ENCODE data around the gene C1QTNF12.

C1QTNF12 gene

DNA sequence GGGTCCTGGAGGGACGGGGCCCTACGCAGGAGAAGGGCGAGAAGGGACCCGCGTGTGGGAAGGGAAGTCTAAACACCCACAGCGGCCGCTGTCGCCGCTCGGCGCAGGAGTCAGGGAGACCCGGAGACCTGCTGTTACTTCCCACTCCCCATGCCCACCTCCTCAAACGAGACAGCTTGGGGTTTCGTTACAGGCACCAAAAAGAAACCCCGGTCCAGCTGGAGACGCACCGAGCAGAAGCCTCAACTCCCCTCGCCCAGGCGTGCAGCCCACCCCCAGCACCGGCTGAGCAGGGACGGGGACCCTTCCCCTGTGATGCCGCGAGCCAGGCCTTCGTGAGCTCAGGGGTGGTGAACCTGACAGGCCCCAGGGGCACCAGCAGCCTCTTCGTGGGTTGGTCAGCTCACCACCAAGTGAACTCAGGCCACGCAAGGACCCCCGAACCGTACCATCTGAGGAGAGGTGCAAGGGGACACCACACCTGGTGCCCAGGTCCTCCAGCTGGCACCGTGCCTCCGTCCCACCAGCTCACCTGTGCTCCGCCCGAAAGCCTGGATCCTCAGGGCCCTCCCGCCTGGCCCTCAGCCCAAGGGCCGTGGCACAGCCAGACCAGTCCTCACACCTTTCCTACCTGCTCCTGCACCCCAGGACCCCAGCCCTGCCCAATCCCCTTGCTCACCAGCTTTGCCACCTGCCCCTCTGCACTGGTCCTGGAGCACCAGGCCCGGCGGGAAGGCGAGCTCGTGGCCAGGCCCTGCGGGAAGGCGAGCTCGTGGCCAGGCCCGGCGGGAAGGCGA lies 19.8 kb downstream of the C1QTNF12 start:
- no peak for DNase-seq

DNA sequence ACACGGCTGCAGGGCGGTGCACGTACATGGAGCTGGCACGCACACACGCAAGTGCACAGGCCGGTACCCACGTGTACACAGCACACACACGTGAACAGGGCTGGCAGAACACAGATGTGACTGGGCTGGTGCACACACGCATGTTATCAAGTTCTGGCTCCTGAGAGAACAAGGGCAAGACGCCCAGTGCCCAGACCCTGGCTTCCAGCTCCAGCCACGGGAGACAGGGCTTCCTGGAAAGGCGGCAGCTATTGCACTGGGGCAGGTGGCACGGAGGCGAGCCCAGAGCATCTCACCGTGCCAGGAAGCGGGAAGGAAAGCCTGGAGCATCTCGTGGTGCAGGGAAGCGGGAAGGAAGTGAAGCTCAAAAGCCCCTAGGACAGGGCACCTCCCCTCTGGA lies 20.6 kb downstream of the C1QTNF12 start:
- no peak for DNase-seq

DNA sequence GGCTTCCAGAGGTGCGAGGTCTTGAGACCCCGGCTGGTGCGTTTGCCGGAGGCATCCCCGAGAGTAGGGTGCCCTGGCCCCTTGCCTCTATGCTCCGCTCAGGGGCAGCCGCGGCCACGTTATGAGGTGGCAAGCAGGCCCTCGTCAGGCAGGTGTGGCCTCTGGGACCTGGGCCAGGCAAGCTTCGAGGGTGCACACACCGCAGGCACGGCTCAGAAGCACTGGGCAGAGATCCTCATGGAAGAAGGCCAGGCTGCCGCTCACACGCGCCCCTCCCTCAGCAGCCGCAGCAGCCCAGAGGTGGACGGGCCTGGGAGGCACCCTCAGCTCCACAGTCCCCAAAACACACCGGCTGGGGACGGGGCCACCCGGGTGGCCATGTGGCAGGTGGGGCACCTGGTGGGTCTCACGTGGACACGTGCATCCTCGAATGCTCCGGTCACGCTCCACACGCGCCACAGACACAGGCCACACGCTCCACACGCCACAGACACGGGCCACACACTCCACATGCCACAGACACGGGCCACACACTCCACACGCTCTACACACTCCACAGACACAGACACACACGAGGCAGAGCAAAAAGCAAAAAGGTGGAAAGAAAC lies 21.2 kb downstream of the C1QTNF12 start:
- no peak for DNase-seq

GRCh38 chr1:1223891-1224290 lies 22.6 kb downstream of the C1QTNF12 start:
- no peak for DNase-seq

DNA sequence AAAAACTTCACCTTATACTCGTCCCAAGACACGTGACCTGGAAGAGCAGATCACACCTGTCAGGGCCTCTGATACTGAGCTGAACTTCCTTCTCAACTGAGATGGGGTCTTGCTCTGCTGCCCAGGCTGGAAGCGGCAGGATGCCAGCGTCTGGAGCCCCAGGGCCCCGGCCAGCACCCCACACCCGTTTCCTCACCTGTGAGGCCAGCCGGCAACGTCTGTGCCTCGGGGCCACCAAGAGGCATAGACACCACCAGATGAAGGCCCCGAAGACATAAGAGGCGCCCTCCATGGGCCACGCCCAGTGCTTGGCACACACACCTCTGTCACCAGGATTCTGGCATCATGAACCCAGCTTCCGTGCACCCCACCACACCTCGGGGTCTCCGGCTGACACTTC lies 23.2 kb downstream of the C1QTNF12 start:
- no peak for DNase-seq

- DNase-seq, result no peak
Observed at GRCh38 chr1:1222575-1223225, 23.8 kb downstream of the C1QTNF12 start.

DNA sequence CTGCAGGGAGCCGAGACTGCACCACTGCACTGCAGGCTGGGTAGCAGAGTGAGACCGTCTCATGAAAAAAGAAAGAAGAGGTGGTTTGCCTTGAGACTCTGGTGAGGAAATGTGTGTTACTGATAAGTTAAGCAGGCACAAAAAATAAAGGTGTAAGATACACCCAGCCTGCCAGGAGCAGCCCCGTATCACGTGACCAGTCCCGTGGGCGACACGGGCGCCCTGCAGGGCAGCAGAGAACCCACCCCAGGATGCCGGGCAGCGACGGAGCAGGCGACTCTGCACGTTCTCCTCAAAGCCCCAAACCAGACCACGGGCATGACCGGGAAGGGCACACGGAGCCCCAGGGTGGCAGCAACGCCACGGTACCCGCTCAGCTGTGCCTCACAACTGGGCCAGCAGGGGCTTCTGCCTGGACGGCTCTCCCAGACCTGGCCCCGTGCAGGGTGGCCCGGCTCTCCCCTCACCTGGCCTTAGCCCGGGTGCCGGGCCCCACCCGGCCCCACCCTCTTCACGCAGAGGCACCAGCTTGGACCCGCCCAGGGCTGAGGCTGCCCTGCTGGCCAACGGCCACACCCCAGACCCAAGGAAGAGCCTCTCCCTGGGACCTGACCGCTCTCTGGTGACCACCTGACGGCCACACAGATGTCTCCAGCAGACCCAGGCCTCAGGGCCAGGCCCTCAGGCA lies 24.5 kb downstream of the C1QTNF12 start:
- no peak for DNase-seq

DNA sequence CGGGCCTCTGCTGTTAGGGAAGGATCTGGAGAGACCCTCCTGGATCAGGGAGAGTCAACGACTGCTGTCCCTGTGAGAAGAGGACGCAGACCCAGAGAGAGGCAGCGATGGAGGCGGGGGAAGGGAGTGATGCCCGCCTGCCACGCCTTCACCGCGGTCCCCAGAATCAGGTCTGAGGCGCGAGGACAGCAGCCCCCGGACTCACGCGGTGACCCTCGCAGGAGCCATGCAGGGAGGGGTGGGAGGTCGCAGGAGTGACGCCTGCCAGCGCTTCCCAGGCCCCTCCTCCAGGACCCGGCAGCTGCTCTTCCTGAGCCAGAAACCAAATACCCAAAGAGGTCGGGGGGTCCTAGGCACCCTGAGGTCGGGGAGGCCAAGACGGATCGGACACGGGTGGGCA lies 26.3 kb downstream of the C1QTNF12 start:
- DNase-seq, result no peak

DNA sequence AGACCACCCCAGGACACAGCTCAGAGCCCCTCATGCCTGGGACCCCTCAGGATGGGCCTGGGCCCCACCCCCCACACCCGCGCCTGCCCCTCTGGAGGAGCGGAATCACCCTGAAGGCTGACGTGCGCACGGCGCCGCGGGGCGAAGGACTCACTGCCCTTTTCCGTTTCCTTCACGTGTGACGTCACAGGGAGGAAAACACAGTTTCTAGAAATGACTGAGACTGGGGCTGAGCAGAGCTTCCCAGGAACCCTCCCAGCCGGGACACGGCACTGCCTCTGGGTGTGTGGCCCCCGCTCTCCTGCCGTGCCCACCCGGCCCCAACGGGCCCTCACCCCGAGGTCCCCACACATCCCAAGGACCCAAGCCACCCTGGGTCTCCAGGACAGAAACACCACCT lies 27.2 kb downstream of the C1QTNF12 start:
- no peak for DNase-seq

GRCh38 chr1:1218524-1219200 lies 27.9 kb downstream of the C1QTNF12 start:
- no peak for DNase-seq

DNA sequence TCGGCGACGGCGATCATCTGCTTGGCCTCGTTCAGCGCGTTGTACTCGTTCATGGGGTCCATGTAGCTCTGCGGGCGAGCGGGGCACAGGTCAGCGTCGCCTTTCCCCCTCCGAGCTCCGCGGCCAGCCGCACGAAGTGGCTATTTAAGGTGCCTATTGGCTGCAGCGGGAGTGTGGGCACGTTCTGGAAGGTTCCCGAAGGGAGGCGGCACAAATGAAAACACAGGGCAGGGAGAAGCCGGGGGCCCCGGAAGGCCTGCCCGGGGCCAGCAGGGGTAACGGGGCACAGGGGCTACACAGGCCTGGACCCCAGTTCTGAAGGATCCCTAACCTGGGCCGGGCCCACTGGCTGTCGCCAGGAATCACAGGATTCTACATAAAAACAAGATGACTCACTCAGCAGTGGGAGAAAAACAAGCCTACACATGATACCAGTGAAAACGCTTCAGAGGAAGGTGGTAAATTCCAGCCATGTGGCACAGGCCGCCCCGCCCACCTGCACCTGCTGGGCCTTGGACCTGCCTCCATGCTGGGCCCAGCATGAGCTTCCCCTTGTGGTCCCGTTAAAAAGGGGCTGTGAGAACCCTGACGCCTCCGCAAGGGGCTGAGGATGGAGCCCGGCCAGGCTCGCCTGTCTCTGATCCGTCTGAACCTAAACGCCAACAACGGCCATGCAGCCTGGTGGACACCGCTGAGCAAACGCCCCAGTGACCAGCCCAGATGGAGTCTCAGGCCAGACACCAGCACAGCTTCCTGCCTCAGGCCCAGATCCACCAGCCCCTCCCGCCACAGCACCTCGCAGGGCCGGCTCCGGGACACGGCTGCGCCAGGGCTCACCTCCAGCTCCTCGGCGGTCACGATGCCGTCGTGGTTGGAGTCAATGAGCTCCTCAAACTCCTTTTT lies 28.6 kb downstream of the C1QTNF12 start:
- no peak for DNase-seq

- no peak for DNase-seq
Observed at GRCh38 chr1:1216770-1217620, 29.5 kb downstream of the C1QTNF12 start.

DNA sequence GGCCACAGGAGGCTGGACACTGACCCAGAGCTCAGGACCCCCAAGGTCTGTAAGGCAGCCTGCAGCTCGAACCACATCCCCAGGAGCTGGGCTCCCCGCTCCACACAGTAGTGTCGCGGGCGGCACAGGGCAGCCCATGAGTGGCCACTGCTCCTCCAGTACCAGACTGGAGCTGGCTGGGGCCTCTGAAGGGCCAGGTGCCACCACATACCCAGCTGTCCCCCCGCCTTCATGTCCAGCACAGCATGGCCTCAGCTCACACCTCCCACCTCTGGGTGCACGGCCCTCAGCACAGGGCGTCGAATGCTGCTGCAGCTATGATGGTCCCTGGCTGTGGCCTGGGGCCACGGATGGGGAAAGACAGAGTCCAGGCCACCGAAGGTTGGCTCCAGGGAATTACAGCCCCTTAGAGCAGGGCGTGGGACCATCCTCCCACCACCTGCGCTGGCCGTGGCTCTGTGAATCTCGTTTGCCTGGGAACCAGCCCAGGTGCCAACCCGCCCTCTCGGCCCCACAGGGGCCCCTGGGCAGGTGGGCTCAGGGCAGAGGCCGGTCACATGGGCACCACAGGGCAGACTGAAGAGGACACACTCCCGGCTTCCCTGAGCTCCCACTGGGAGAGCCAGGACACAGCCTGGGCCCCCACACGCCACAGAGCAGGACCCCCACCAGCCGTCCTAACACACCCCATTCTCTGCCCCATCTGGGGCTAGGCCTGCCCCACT lies 30.5 kb downstream of the C1QTNF12 start:
- no peak for DNase-seq

GRCh38 chr1:1215080-1215676 lies 31.3 kb downstream of the C1QTNF12 start:
- no peak for DNase-seq

DNA sequence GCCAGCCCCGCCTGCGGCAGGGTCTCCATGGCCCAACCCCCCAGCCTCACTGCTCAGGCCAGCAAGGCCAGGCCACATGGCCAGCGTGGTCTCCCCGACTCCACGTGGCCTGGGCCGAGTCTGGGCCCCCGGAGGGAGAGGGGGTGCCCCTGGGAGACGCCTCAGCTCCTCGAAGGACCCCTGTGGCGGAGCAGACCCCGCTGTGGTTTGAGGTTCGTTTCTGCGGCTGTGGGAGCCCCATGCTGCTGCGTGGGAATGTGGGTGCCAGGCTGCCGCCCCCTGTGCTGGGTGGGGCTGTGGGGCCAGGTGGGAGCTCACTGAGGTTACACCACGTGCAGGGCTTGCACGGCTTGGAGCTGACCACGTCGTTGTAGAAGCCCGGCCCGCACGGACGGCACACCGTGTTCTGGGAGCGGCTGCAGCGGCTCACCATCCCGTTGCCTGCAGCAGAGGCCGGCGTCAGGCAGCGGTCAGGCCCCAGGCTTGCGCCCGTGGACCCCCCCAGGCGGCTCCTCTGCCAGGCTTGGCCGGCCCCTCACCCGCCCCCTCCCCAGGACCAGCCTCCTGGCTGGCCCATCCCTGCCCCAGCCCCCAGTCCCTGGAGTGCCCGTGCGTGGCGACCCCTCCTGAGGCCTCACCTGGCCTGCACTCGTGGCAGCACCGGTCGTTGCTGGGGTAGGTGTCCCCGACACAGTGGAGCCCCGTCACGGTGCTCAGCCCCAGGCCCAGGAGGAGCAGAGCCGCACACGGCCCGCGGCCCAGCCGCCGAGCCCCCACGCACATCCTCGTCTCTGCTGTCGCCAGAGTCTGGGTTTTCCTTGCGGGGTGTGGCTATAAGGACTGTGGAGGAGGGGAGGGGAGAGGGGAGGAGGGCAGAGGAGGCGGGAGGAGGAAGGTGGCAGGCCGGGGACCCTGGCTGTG lies 32.9 kb downstream of the C1QTNF12 start, which contains the start of gene TNFRSF4:
TSS of gene TNFRSF4 (minus strand) at position 809 of the 921 bp plus-strand sequence. CDS start at position 783, 26 bp downstream.
- DNase-seq, result no peak

- DNase-seq, result no peak
Observed at GRCh38 chr1:1212780-1213344, 33.7 kb downstream of the C1QTNF12 start.

GRCh38 chr1:1211541-1212441 lies 34.7 kb downstream of the C1QTNF12 start:
- DNase-seq, result no peak

All from stimulated activated CD4-positive, alpha-beta T cell treated with anti-CD3 and anti-CD28 coated beads, Interleukin-2, amount 100 ng/mL, for 48 hours (primary cell).